Stimulated activated naive CD4-positive, alpha-beta T cell (primary cell): ENCODE measurements around the gene LPIN2.
"Not testable (repeated sequence)": the region's sequence is repeated elsewhere in the genome, so short reads cannot be mapped to it uniquely, and the experiment has no call there.

ENCODE experiments used
- DNase-seq, 6 experiments: peaks; one replicate each; lab custom pipeline; 2025; lab: John Stamatoyannopoulos, UW

LPIN2 gene, protein sequence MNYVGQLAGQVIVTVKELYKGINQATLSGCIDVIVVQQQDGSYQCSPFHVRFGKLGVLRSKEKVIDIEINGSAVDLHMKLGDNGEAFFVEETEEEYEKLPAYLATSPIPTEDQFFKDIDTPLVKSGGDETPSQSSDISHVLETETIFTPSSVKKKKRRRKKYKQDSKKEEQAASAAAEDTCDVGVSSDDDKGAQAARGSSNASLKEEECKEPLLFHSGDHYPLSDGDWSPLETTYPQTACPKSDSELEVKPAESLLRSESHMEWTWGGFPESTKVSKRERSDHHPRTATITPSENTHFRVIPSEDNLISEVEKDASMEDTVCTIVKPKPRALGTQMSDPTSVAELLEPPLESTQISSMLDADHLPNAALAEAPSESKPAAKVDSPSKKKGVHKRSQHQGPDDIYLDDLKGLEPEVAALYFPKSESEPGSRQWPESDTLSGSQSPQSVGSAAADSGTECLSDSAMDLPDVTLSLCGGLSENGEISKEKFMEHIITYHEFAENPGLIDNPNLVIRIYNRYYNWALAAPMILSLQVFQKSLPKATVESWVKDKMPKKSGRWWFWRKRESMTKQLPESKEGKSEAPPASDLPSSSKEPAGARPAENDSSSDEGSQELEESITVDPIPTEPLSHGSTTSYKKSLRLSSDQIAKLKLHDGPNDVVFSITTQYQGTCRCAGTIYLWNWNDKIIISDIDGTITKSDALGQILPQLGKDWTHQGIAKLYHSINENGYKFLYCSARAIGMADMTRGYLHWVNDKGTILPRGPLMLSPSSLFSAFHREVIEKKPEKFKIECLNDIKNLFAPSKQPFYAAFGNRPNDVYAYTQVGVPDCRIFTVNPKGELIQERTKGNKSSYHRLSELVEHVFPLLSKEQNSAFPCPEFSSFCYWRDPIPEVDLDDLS

DNA sequence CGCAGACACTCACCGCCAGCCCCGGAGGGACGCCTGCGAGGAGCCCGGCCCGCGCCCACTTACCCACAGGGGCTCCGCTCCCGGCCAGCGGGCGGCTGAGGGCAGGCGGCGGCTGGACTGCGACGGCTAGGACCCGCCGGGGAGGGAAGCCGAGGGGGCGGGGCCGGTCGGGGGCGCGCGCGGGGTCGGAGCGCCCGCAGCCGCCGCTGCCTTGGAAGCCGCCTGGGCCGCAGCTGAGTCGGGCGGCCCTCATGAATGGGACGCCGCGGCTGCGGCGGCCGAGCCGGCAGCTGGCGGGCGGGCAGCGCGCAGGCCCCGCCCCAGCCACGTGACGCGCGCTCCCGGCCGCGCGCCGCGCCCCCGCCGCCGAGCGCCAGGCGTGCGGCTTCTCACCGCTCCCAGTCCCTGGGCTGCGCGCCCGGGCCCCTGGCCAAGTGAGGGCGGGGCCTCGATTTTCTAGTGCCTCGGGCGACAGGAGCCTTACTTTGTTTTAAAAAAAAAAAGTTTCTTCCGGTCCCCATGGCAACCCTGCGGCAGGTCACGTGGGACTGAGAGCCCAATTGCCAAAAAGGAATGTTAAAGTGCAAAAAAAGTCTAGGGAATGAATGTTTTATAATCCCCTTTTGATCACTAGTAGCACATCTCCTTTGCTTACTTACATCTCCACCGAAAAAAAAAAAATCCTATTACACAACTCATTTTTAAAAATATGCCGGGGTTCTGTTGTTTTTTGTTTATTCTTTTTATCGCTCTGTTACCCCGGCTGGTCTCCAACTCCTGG lies at the start of gene LPIN2:
Gene LPIN2 (minus strand): TSS at position 121 of the 781 bp plus-strand sequence. CDS start 52,304 bp downstream, outside the sequence.
- DNase-seq: peak; percentile 88 to 97 (median 95)

- DNase-seq: peak in 3 of 6 experiments; percentile 31 to 53 (median 32)
Measured at GRCh38 chr18:3061581-3062312, 48.8 kb upstream of the LPIN2 start.

- peak; percentile 18 to 76 (median 50) for DNase-seq
Measured at GRCh38 chr18:3060667-3061580, 48.0 kb upstream of the LPIN2 start.

DNA sequence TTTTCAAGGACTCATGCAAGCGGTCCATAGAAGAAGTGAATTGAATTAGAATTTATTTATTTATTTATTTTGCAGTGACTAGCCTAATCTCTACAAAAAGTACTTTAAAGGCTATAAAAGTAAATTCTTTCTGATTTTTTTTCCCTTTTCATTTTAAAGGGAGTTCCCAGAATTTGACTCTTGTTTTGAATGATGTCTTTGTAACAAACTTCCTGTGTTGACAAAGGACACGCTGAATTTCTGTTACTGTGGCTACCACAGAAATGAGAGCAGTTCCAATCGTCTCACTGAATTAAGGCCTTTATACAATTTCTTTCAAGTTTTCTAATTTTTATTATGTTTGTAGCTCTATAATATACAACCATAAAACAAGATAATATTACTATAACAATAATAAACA lies 46.3 kb upstream of the LPIN2 start:
- peak in 4 of 6 experiments; percentile 10 to 60 (median 58) for DNase-seq

DNA sequence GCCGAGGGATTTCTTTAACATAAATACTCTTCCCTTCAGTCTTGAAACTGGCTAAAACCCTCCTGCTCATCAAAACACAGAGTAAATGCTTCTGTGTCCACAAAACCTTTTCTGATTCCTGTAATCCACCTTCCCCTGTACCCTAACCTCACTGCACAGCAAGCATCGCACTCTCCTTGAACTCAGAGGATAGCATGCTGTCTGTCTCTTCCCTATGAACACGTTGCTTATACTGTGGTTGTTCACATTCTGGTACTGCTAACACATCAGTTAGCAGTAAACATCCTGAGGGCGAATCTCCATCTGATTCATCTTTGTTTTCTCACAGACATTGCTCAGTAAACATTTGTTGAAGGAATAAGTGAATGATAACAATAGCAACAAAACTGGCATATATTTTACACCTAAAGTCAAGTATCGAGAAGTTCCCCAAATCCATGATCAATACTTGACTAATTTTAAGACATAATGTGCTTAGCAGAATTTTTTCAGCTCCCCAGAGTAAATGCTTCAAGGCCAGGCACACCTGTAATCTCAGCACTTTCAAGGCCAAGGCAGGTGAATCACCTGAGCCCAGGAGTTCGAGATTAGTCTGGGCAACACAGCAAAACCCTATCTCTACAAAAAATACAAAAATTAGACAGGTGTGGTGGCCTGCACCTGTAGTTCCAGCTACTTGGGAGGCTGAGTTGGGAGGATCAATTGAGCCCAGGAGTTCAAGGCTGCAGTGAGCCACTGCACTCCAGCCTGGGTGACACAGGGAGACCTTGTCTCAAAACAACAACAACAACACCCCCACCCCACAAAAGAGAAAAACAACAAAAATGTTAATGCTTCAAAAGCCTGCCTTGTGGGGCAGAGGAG lies 45.6 kb upstream of the LPIN2 start:
- DNase-seq: peak in 3 of 6 experiments; percentile 5 to 46 (median 33)

DNA sequence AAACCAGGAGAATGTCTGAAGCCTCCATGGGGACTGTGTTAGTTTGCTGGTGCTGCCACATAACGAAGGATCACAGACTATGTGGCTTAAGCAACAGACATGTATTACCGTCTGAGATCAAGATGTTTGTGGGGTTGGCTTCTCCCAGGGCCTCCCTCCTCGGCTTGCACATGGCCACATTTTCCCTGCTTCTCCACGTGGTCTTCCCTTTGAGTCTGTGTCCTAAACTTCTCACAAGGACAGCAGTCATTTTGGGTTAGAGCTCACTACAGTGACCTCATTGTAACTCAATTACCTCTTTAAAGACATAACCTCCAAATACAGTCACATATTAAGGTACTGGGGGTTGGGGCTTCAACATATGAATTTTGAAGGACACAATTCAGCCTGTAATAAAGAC lies 44.6 kb upstream of the LPIN2 start:
- DNase-seq: no peak

DNA sequence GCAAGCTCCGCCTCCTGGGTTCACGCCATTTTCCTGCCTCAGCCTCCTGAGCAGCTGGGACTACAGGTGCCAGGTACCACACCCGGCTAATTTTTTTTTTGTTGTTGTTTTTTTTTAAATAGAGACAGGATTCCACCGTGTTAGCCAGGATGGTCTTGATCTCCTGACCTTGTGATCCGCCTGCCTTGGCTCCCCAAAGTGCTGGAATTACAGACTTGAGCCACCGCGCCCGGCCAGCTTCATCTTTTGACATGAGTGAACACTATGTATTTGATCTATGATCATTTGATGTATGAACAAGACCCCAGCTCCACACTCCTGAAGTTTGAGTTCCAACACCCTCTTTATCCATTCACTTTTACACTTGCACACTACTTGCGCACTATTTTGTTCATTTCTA lies 43.4 kb upstream of the LPIN2 start:
- DNase-seq: no peak

GRCh38 chr18:3055816-3056215 lies 42.9 kb upstream of the LPIN2 start:
- no peak for DNase-seq

- DNase-seq: no peak
Measured at GRCh38 chr18:3055186-3055728, 42.3 kb upstream of the LPIN2 start.

GRCh38 chr18:3054780-3055179 lies 41.8 kb upstream of the LPIN2 start:
- no peak for DNase-seq

DNA sequence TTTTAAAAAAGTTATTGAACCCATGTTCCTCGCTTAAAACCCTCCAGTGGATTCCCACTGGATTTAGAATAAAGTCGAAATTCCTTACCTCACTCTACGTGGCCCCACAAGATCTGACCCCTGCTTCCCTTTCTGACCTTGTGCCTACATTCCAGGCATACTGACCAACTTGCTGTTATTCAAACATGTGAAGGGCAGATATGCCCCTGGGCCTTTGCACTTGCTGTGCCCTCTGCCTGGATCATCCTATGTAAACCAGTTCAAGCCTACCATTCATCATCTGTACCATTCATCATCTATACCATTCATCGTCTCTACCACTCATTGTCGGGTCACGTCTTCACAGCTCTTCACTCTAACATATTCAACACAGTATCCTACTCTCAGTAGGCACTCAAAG lies 41.3 kb upstream of the LPIN2 start:
- no peak for DNase-seq

DNA sequence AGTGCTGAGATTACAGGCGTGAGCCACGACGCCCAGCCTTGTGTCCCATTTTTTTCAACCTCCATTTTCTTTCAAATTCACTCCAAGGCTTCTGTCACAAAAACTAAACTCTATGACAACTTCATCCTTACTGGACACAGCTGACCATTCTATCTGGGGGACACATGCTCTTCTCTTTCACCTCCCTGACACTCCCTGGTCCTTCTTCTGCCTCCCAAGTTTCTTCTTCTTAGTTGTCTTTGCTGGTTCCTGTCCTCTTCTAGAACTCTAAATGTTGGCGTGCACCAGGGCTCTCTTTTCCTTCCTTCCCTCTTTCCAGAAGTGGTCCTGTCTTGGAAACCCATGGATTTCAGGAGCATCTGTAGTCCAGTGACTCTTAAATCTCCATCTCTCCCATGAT lies 40.1 kb upstream of the LPIN2 start:
- DNase-seq: no peak

- no peak for DNase-seq
Measured at GRCh38 chr18:3052411-3052758, 39.4 kb upstream of the LPIN2 start.

GRCh38 chr18:3051718-3052410 lies 38.9 kb upstream of the LPIN2 start:
- DNase-seq: no peak

- DNase-seq: not testable (repeated sequence)
Measured at GRCh38 chr18:3049897-3050454, 37.0 kb upstream of the LPIN2 start.

DNA sequence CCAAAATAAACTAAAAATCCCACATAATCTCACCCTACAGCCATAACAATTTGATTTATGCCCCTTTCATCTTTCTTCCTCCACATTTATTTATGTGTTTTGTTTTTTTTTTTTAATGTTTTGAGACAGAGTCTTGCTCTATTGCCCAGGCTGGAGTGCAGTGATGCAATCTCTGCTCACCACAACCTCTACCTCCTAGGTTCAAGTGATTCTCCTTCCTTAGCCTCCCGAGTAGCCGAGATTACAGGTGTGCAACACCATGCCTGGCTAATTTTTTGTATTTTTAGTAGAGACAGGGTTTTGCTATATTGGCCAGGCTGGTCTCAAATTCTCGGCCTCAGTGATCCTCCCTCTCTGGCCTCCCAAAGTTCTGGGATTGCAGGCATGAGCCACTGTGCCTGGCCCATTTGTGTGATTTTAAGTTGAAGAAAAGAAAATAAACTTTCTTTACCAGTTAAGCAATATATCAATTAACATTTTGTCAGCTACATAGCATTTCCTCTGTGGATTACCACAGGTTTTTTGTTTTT lies 35.9 kb upstream of the LPIN2 start:
- no peak for DNase-seq

DNA sequence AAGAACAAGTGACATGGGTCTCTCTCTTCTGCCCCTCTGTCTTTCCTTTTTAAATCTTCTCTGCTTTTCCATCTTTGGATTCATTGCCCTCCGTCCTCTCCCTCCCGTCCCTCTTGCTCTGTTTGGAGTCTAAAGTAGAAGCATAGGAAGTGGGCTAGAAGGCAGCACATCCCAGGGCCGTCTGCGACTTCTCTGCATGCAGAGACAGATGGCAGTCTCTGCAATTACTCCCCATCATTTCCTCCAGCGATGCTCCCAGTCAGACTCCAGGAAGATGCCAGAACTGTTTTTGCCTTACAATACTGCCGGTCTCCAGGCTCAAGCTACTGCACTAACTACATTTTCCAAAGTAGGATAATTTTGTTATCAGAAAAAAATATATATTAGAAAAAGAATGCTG lies 35.2 kb upstream of the LPIN2 start:
- no peak for DNase-seq
